GM19397 (cell line): ENCODE results near the gene HDAC5.
"Not testable (repeated sequence)": the region's sequence is repeated elsewhere in the genome, so short reads cannot be mapped to it uniquely, and the experiment has no call there.

Experiments used
- ATAC-seq: cut with Tn5 transposase; IDR thresholded peaks from one replicate; pipeline ENCODE4 v1.9.1; 2021; ENCODE audit warnings: mild to moderate bottlenecking, moderate library complexity; ENCODE audit not compliant: unreplicated experiment

HDAC5 gene

DNA sequence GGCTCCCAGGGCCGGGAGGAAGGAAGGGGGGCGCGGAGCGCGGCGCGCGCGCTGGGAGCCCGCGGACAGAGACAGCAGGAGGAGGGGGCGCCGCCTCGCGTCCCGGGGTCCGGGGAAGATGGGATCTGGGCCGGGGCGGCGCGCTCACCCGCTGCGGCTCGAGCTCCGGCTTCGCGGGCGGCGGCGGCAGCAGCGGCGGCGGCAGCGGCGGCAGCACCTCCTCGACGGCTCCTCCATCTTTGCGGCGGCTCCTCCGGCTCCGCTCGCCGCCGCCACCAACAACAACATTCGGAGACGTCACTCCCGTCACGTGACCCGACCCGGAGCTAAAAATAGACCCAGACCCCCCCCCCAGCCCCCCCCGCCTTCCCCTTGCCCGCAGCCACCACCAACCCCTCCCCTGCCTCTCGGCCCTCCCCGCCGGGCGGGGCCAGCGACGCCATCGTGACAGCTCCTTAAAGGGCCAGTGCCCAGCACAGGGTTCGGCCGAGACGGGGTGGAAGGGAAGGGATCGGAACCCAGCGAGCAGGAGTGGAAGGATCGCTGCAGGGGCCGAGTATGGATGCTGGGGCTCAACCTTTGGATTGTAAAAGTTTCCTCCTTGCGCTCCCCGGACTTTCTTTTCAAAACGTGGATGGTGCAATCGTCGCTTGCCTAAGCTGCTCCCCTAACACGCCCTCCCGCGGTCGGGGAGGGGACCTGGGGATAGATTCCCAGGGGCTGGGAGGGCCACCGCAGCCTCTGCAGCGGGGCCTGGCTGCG is at the start of gene HDAC5:
HDAC5 (minus strand) TSS at position 286 of the 762 bp plus-strand sequence. CDS start 6,126 bp downstream, outside the sequence.
- peak; percentile 79 for ATAC-seq

- ATAC-seq = no peak
Measured at GRCh38 chr17:44171931-44172455, 48.6 kb upstream of the HDAC5 start.

- ATAC-seq = no peak
Measured at GRCh38 chr17:44170499-44171201, 47.2 kb upstream of the HDAC5 start, which contains the start of gene ASB16. TSS of gene ASB16 (plus strand) at chr17:44170704. CDS start at chr17:44170790, 86 bp downstream.

GRCh38 chr17:44170135-44170498 is 46.7 kb upstream of the HDAC5 start:
- ATAC-seq = no peak

- no peak for ATAC-seq
Measured at GRCh38 chr17:44167181-44167861, 43.9 kb upstream of the HDAC5 start.

- ATAC-seq = no peak
Measured at GRCh38 chr17:44164476-44164875, 41.0 kb upstream of the HDAC5 start.

DNA sequence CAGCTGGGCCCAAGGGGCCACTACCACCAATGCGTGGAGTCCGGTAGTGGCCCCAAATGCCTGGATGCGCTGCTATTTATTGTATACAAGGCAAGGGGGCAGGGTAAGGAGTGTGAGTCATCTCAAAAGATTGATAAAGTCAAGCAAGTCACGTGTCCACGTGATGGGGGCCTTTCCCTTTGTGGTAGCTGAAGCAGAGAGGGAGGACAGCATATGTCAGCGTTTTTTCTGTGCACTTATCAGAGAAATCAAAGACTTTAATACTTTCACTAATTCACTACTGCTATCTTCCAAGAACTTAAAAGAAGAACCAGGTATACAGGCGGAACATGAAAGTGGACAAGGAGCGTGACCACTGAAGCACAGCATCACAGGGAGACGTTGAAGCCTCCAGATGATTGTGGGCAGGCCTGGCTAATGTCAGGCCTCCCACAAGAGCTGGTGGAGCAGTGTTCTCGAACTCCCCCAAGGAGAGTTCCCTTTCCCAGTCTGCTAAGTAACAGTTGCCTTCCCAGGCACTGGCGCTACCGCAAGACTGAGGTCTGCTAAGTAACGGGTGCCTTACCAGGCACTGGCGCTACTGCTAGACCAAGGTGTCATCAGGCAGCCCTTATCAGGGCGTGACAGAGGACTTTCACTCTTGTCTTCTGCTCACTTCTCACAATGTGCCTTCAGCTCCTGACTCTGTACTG is 36.2 kb upstream of the HDAC5 start:
- no peak for ATAC-seq

DNA sequence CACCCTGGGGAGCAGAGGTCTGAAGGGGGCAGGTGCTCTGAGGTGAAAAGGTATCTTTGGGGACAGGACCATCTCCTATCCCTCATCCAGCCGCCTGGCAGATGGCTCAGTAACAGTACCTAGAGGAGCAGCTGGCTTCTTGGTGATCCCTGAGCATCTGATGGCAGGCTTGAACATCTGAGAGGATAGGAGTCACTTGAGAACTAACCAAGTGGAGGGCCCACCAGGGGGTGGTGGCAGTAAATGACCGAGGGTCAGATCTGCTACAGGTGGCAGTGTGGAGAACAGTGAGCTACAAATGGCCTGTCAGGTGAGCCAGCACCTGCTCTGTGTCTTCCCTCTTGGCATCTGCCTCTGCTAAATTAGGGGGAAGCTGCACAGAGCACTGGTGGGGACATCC is 32.0 kb upstream of the HDAC5 start:
- ATAC-seq = no peak

- ATAC-seq = no peak
Measured at GRCh38 chr17:44152875-44153274, 29.4 kb upstream of the HDAC5 start.

DNA sequence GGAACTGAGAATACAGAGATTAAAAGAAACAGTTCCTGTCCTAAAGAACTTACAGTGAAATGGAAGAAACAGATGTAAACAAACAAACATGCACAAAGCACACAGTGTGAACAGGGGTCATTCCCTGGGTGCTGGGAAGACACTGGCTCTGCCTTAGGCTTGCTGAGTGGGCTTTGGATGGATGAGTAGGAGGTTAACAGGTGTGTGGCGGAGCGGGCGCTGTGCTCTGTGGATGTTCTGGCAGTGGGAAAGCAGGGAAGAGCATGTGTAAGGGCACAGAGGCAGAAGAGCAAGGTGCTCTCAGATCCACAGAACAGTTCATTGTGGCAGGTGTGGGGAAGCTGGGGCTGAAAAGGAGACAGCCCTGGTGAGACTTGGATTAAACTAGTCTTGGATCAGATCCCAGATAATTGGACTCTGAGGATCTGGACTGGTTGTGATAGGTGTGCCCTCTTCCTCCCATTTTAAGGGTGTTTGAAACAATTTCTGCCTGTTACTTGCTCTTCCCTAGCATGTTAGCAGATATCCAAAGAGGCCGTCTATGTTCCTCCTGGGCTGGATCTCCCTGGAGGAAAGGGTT is 26.4 kb upstream of the HDAC5 start:
- no peak for ATAC-seq

GRCh38 chr17:44149066-44149465 is 25.6 kb upstream of the HDAC5 start:
- ATAC-seq = not testable (repeated sequence)

- no peak for ATAC-seq
Measured at GRCh38 chr17:44147812-44148211, 24.4 kb upstream of the HDAC5 start.

- no peak for ATAC-seq
Measured at GRCh38 chr17:44146375-44147346, 23.2 kb upstream of the HDAC5 start.

- no peak for ATAC-seq
Measured at GRCh38 chr17:44144966-44145739, 21.7 kb upstream of the HDAC5 start.

- ATAC-seq = not testable (repeated sequence)
Measured at GRCh38 chr17:44143921-44144320, 20.5 kb upstream of the HDAC5 start.

- no peak for ATAC-seq
Measured at GRCh38 chr17:44137891-44138709, 14.7 kb upstream of the HDAC5 start.

DNA sequence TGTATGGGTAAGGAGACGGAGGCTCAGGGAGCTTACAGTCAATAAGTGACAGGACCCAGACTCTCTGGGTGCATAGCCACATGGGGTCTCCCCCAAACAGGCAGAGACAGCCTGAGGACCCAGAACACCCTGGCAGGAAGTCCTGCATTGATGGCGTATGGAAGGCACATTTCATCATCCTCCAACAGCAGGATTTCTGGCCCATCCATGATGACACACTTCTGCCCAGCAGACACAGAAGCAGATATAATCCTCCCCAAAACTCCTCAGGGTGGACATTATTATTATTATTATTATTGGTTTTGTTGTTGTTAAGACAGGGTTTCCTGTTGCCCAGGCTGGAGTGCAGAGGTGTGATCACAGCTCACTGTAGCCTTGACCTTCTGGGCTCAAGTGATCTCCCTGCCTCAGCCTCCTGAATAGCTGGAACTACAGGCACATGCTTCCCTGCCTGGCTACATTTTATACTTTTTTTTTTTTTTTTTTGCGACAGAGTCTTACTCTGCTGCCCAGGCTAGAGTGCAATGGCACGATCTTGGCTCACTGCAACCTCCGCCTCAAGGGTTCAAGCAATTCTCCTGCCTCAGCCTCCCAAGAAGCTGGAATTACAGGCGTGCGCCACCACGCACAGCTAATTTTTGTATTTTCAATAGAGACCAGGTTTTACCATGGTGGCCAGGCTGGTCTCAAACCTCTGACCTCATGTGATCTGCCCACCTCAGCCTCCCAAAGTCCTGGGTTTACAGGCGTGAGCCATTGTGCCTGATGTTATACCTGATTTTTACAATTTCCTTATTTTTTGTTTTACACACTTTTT is 11.5 kb upstream of the HDAC5 start:
- ATAC-seq = no peak
